Neural crest cell (in vitro differentiated cells): ENCODE measurements around the gene CLIC6. TPM values are rescaled to one million over a fixed set of nuclear protein-coding genes. Genes with fewer than 3 reads are reported as not detected.

ENCODE experiments used
- DNase-seq: peaks from one replicate; pipeline ENCODE4 v3.0.0; 2021; ENCODE audit warnings: low read depth, mixed read lengths, low spot score
- H3K27ac Mint-ChIP-seq: one replicate; pipeline ENCODE4 v1.8.0; 2021; ENCODE audit warnings: mild to moderate bottlenecking, mixed read lengths; ENCODE audit not compliant: unreplicated experiment
- H3K27me3 Mint-ChIP-seq: 2 replicates; pipeline ENCODE4 v1.8.0; 2021; ENCODE audit warnings: low read depth, mild to moderate bottlenecking, mixed read lengths
- H3K36me3 Mint-ChIP-seq: 2 replicates; pipeline ENCODE4 v1.8.0; 2021; ENCODE audit warnings: low read depth, mild to moderate bottlenecking, mixed read lengths
- H3K4me1 Mint-ChIP-seq: 2 replicates; pipeline ENCODE4 v1.8.0; 2021; ENCODE audit warnings: mixed read lengths
- H3K4me3 Mint-ChIP-seq: one replicate; pipeline ENCODE4 v1.8.0; 2021; ENCODE audit warnings: mild to moderate bottlenecking, mixed read lengths
- H3K9me3 Mint-ChIP-seq: 2 replicates; pipeline ENCODE4 v1.8.0; 2021; ENCODE audit warnings: mixed read lengths
- CTCF ChIP-seq: fragments of 200-600 bp; sonication (generic); conservative IDR thresholded peaks from 2 replicates; pipeline ENCODE4 v1.5.0; 2021; ENCODE audit warnings: antibody characterized with exemption, mild to moderate bottlenecking
- total RNA-seq: library from RNA; stranded (reverse); gene quantifications from 2 replicates; pipeline ENCODE4 v1.2.1, GENCODE V29; 2021

The CLIC6 gene
- total RNA-seq, 1 donor from 2014 or later, result 0.19 TPM

GRCh38 chr21:34726627-34727337 lies 58.0 kb downstream of the CLIC6 start:
- Mint-ChIP-seq H3K4me1 (no peaks in the 10 kb centered on the region), H3K27me3 (peaks cover 4% of the 10 kb centered on the region), H3K9me3 (peaks cover 2% of the 10 kb centered on the region), H3K36me3 (no peaks in the 10 kb centered on the region), H3K4me3 (no peak overlapping the region), H3K27ac (no peak overlapping the region)
- no peak for TF ChIP-seq CTCF
- no peak for DNase-seq

GRCh38 chr21:34728479-34728878 lies 59.7 kb downstream of the CLIC6 start:
- Mint-ChIP-seq H3K9me3 (peaks cover 2% of the 10 kb centered on the region), H3K27me3 (peaks cover 4% of the 10 kb centered on the region), H3K27ac (no peak overlapping the region), H3K36me3 (no peaks in the 10 kb centered on the region), H3K4me3 (no peak overlapping the region), H3K4me1 (no peaks in the 10 kb centered on the region)
- no peak for TF ChIP-seq CTCF
- no peak for DNase-seq

- peaks cover 4% of the 10 kb centered on the region for H3K27me3 Mint-ChIP-seq
- no peaks in the 10 kb centered on the region for H3K4me1 Mint-ChIP-seq
- peaks cover 10% of the 10 kb centered on the region for H3K9me3 Mint-ChIP-seq
- H3K36me3 Mint-ChIP-seq, result no peaks in the 10 kb centered on the region
- no peak overlapping the region for H3K4me3 Mint-ChIP-seq
- no peak for DNase-seq
- H3K27ac Mint-ChIP-seq, result no peak overlapping the region
- TF ChIP-seq CTCF, result no peak
These were observed 61.4 kb downstream of the CLIC6 start for GRCh38 chr21:34730194-34730593.

- no peak for TF ChIP-seq CTCF
- Mint-ChIP-seq H3K27ac (no peak overlapping the region), H3K4me1 (no peaks in the 10 kb centered on the region), H3K36me3 (no peaks in the 10 kb centered on the region), H3K27me3 (peaks cover 4% of the 10 kb centered on the region), H3K4me3 (no peak overlapping the region), H3K9me3 (peaks cover 10% of the 10 kb centered on the region)
- DNase-seq, result no peak
These were observed 62.1 kb downstream of the CLIC6 start for GRCh38 chr21:34730756-34731445.

GRCh38 chr21:34732388-34732821 lies 63.6 kb downstream of the CLIC6 start:
- Mint-ChIP-seq H3K36me3 (no peaks in the 10 kb centered on the region), H3K9me3 (peaks cover 10% of the 10 kb centered on the region), H3K27ac (no peak overlapping the region), H3K27me3 (no peaks in the 10 kb centered on the region), H3K4me3 (no peak overlapping the region), H3K4me1 (no peaks in the 10 kb centered on the region)
- no peak for DNase-seq
- no peak for TF ChIP-seq CTCF
